ENCODE data around the gene TRAT1. TPM values are rescaled to one million over a fixed set of nuclear protein-coding genes. Genes with fewer than 3 reads are reported as not detected.

Gene TRAT1
- total and polyA plus RNA-seq, 8 donors = 0.17 to 1.4 (median 0.33) TPM

DNA sequence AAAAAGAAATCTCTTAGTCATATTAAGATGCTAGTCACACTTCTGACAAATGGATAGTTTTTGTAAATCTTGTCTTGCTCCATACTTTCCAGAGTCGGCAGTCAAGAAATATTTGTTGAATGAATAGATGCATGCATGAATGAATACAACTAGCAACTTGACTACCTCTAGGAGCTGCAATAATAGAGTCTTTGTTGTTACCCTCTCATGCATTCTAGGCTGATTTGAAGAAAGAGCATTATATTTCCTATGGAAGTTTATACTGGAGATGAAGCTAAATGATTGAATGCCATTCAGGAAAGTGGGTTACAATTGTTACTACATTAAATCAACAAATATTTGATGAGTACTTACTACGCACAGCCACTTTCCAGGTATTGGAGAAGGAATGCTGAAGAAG lies 18.1 kb upstream of the TRAT1 start:
- intact Hi-C loops (cut with DNase I) = no loop called here
- H3K27ac ChIP-seq = no peak overlapping the region
- peaks cover 0 to 3% of the 10 kb centered on the region in 2 donors for H3K9me3 ChIP-seq
- no peak for DNase-seq
- no peak for TF ChIP-seq CTCF (IDR thresholded peaks at IDR 0.05)
- H3K4me3 ChIP-seq = no peak overlapping the region
- H3K36me3 ChIP-seq = no peaks in the 10 kb centered on the region
- H3K4me1 ChIP-seq = no peaks in the 10 kb centered on the region
- ATAC-seq = no peak
- H3K27me3 ChIP-seq = no peaks in the 10 kb centered on the region

GRCh38 chr3:108804966-108805365 lies 17.6 kb upstream of the TRAT1 start:
- TF ChIP-seq CTCF (IDR thresholded peaks at IDR 0.05) = no peak
- no peaks in the 10 kb centered on the region for H3K36me3 ChIP-seq
- no peak overlapping the region for H3K4me3 ChIP-seq
- no peak overlapping the region for H3K27ac ChIP-seq
- H3K27me3 ChIP-seq = no peaks in the 10 kb centered on the region
- H3K4me1 ChIP-seq = no peaks in the 10 kb centered on the region
- peaks cover 0 to 3% of the 10 kb centered on the region in 2 donors for H3K9me3 ChIP-seq
- DNase-seq (no peak), ATAC-seq (no peak)
- intact Hi-C loops (cut with DNase I) = no loop called here

GRCh38 chr3:108806316-108806715 lies 16.3 kb upstream of the TRAT1 start:
- ATAC-seq (no peak), DNase-seq (no peak)
- intact Hi-C loops (cut with DNase I) = no loop called here
- H3K4me1 ChIP-seq = no peaks in the 10 kb centered on the region
- no peaks in the 10 kb centered on the region for H3K36me3 ChIP-seq
- H3K27ac ChIP-seq = no peak overlapping the region
- H3K27me3 ChIP-seq = no peaks in the 10 kb centered on the region
- no peak overlapping the region for H3K4me3 ChIP-seq
- peaks cover 0 to 2% of the 10 kb centered on the region in 2 donors for H3K9me3 ChIP-seq
- no peak for TF ChIP-seq CTCF (IDR thresholded peaks at IDR 0.05)

DNA sequence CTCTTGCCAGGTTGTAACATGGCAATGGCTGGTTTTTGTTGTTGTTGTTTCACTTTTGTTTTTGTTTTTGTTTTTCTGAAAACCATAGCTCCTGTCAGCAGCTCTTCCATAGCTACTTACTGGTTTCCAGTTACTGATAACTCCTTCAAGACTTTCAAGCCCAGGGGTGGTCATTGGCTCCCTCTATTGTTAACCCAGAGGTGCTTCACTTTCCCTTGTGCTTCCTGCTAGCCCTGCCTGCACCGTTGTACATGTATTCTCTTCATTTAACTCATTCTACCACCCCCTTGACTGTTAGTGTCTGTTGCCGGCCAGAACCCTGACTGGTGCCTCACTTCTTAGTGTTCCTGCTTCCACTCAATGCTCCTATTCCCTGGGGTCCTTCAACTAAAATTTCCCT lies 4.2 kb upstream of the TRAT1 start:
- Histone ChIP-seq H3K9me3 (no peaks in the 10 kb centered on the region), H3K27ac (no peak overlapping the region), H3K4me1 (no peaks in the 10 kb centered on the region), H3K4me3 (no peak overlapping the region), H3K36me3 (no peaks in the 10 kb centered on the region), H3K27me3 (no peaks in the 10 kb centered on the region)
- no peak for ATAC-seq
- no peak for TF ChIP-seq CTCF (IDR thresholded peaks at IDR 0.05)
- intact Hi-C loops (cut with DNase I) = no loop called here
- DNase-seq = no peak

- TF ChIP-seq CTCF (IDR thresholded peaks at IDR 0.05) = no peak
- H3K36me3 ChIP-seq = no peaks in the 10 kb centered on the region
- intact Hi-C loops (cut with DNase I) = no loop called here
- DNase-seq = no peak
- no peak for ATAC-seq
- H3K9me3 ChIP-seq = no peaks in the 10 kb centered on the region
- H3K27ac ChIP-seq = no peak overlapping the region
- no peaks in the 10 kb centered on the region for H3K4me1 ChIP-seq
- H3K27me3 ChIP-seq = no peaks in the 10 kb centered on the region
- no peak overlapping the region for H3K4me3 ChIP-seq
These were observed 2.0 kb upstream of the TRAT1 start for GRCh38 chr3:108820586-108820985.

Data from left lung (tissue), 10 donors.